Measurements from ENCODE around the gene FAM24B.

FAM24B gene

GRCh38 chr10:122822973-122823690 is 56.2 kb downstream of the FAM24B start:
- no peak for DNase-seq

GRCh38 chr10:122821808-122822207 is 57.6 kb downstream of the FAM24B start:
- DNase-seq: no peak

GRCh38 chr10:122815458-122815857 is 63.9 kb downstream of the FAM24B start:
- DNase-seq: no peak

GRCh38 chr10:122814493-122814892 is 64.9 kb downstream of the FAM24B start:
- DNase-seq: no peak

GRCh38 chr10:122812751-122813150 is 66.6 kb downstream of the FAM24B start:
- DNase-seq: no peak

- DNase-seq: no peak
Observed at GRCh38 chr10:122802282-122802681, 77.1 kb downstream of the FAM24B start.

All from NCI-H1436 (cell line).